ENCODE measurements around the gene NSMF.

The NSMF gene

DNA sequence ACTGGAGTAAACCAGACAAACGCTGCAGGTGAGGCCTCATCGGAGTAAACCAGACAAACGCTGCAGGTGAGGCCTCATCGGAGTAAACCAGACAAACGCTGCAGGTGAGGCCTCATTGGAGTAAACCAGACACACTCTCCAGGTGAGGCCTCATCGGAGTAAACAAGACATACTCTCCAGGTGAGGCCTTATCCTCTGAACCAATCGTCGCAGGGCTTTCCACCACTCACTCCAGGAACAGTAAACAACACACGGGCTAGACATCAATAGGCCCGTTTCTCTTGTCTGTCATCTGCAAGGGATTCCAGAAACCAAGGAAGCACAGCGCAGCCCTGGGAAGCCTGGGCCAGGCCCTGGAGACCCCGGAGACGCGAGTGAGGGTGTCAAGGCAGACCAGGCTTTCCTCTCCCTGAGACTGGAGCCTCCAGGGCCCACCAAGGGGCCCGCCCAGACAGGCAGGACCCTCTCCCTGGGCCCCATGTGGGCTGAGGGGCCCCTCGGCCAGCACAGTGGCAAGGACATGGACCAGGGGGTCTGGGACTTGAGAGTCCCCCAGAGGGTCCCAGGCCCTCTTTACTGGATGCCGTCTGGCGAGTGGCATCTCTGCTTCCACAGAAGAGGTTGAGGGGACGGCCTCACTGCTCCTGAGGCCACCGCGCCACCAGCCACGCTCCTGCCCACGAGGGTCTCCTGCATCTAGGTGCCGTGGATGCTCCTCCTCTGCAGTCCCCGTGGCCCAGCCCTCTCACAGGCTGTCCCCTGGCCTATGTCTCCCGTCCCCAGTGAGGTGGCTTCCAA lies 26.4 kb upstream of the NSMF start:
- Histone ChIP-seq H3K4me1 (ENCODE audit: insufficient read depth, low read length) (no peaks in the 10 kb centered on the region), H3K9me3 (ENCODE audit: control insufficient read depth, insufficient read depth, low read length) (no peaks in the 10 kb centered on the region), H3K9ac (ENCODE audit: low read depth, low read length) (no peak overlapping the region), H3K36me3 (ENCODE audit: insufficient read depth, low read length) (no peaks in the 10 kb centered on the region)

GRCh38 chr9:137484551-137485315 lies 25.6 kb upstream of the NSMF start:
- no peaks in the 10 kb centered on the region for H3K9me3 ChIP-seq (ENCODE audit: control insufficient read depth, insufficient read depth, low read length)
- no peaks in the 10 kb centered on the region for H3K4me1 ChIP-seq (ENCODE audit: insufficient read depth, low read length)
- no peak overlapping the region for H3K9ac ChIP-seq (ENCODE audit: low read depth, low read length)
- no peaks in the 10 kb centered on the region for H3K36me3 ChIP-seq (ENCODE audit: insufficient read depth, low read length)

- Histone ChIP-seq H3K4me1 (ENCODE audit: insufficient read depth, low read length) (no peaks in the 10 kb centered on the region), H3K9me3 (ENCODE audit: control insufficient read depth, insufficient read depth, low read length) (no peaks in the 10 kb centered on the region), H3K36me3 (ENCODE audit: insufficient read depth, low read length) (no peaks in the 10 kb centered on the region), H3K9ac (ENCODE audit: low read depth, low read length) (no peak overlapping the region)
Observed at GRCh38 chr9:137482094-137482781, 23.1 kb upstream of the NSMF start.

GRCh38 chr9:137480686-137481683 lies 21.9 kb upstream of the NSMF start:
- peaks cover 3% of the 10 kb centered on the region for H3K9me3 ChIP-seq (ENCODE audit: control insufficient read depth, insufficient read depth, low read length)
- no peak overlapping the region for H3K9ac ChIP-seq (ENCODE audit: low read depth, low read length)
- no peaks in the 10 kb centered on the region for H3K36me3 ChIP-seq (ENCODE audit: insufficient read depth, low read length)
- H3K4me1 ChIP-seq (ENCODE audit: insufficient read depth, low read length) = no peaks in the 10 kb centered on the region

DNA sequence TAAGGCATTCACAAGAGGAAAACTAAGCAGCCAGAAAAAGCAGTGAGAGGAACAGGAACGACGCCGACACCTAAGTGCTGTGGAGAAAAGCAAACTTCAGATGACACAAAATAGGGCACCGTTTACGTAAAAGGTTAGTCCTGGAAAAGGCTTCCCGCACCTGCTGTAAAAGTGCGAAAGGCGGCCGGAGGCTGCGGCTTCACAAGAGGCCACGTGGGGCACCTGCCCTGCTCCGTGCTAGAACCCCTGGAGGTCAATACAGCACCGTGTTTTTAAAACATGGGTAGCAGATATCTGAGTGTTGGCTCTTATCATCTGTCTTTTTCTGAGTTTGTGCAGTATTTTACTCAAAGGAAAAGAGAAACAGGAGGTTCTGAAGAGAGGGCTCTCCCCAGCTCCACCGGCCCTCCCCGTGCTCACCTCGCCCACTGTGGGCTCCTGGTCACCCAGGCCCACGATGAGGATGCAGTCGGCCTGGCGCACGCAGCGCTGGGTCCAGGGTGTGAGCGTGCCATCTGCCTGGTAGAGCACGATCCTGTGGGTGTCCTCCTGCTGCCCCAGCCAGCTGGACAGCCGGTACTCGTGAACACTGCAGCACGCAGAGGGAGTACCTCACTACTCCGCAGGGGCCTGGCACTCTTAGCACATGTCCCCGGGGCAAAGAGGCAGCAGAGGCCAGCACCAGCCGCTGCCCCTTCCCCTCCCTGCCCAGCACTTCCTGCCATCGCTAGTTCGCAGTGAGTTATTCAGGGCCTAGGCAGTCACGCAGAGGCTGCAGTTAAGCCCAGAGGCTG lies 21.0 kb upstream of the NSMF start:
- no peak overlapping the region for H3K9ac ChIP-seq (ENCODE audit: low read depth, low read length)
- H3K9me3 ChIP-seq (ENCODE audit: control insufficient read depth, insufficient read depth, low read length) = peaks cover 5% of the 10 kb centered on the region
- no peaks in the 10 kb centered on the region for H3K36me3 ChIP-seq (ENCODE audit: insufficient read depth, low read length)
- no peaks in the 10 kb centered on the region for H3K4me1 ChIP-seq (ENCODE audit: insufficient read depth, low read length)

DNA sequence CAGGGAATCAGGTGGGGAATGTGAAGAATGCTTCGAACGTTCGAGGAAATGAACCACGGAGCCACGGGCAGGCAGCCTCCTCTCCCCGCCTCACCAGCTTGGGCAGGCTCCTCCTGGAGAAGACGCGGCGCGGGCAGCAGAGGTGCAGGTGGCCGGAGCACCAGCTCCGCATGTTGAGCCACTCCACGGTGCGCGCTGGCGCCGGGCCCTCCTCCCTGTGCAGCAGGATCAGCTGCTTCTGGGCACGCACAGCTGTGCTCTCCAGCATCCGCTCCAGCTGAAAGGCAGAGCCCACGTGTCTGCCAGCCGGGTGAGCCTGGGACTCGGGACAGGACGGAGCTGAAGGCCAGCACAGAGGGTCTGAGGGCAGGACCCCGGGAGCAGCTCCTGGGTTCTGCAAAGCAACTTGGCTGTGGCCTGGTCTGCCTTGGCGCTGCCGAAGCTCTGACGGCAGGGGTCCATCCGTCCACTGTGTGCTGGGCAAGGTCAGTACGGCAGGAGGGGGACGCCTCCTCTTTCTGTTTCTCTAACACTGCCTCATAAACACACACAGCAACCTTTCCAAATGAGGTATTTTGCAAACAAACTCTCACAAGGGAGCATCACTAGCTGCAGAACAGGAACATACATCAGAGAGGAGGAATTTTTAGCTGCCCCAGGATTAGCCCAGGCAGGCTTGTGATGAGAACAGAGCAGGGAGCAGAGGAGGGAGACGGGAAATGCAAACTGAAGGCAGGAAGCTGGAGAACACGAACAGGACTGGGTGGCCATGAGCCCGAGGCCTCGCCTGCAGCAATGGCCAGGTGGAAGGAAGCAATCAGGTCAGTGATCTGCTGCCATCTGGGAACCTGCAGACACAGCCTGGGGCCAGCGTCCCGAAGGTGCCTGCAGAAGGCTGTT lies 20.1 kb upstream of the NSMF start:
- Histone ChIP-seq H3K36me3 (ENCODE audit: insufficient read depth, low read length) (no peaks in the 10 kb centered on the region), H3K9me3 (ENCODE audit: control insufficient read depth, insufficient read depth, low read length) (peaks cover 5% of the 10 kb centered on the region), H3K4me1 (ENCODE audit: insufficient read depth, low read length) (no peaks in the 10 kb centered on the region), H3K9ac (ENCODE audit: low read depth, low read length) (no peak overlapping the region)

- H3K9ac ChIP-seq (ENCODE audit: low read depth, low read length) = no peak overlapping the region
- no peaks in the 10 kb centered on the region for H3K4me1 ChIP-seq (ENCODE audit: insufficient read depth, low read length)
- H3K36me3 ChIP-seq (ENCODE audit: insufficient read depth, low read length) = no peaks in the 10 kb centered on the region
- H3K9me3 ChIP-seq (ENCODE audit: control insufficient read depth, insufficient read depth, low read length) = peaks cover 5% of the 10 kb centered on the region
Observed at GRCh38 chr9:137478613-137478961, 19.5 kb upstream of the NSMF start.

DNA sequence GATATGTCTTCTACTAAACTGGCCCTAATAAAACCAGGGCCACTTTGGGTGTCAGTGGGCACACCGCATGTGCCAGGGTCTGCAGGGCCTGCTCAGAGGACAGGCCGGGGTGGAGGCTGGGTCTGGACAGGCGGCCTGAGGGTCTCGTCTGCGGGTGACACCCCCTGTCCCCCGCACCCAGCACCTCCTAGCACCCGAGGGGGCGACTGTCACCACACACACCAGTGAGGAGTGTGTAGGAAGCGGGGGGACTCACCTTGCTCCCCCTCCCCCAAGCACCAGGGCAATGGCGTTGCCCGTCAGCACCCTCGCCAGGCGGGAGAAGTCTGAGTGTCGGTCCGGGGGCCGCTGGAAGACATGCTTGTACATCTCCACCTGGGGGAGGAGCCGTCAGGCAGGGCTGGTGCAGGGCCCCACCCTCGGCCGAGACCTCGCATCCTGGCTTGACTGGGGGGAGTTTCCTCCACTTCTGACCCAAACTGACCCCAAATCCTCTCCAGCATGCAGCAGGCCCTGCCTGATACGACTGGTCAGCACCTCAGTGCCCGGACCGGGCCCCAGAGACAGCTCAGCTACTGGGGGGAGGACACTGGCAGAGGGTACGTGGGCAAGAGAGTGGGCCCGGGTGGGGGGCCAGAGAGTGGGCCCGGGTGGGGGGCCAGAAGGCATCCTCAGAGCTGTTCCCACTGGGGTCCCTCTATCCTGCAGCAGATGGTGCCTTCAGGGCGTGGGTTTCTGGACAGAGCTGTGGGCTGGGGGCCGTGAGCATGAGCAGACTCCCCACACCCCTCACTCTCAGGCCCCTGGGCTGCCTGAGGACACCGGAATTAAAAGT lies 18.9 kb upstream of the NSMF start:
- Histone ChIP-seq H3K4me1 (ENCODE audit: insufficient read depth, low read length) (no peaks in the 10 kb centered on the region), H3K9ac (ENCODE audit: low read depth, low read length) (no peak overlapping the region), H3K36me3 (ENCODE audit: insufficient read depth, low read length) (no peaks in the 10 kb centered on the region), H3K9me3 (ENCODE audit: control insufficient read depth, insufficient read depth, low read length) (peaks cover 5% of the 10 kb centered on the region)

DNA sequence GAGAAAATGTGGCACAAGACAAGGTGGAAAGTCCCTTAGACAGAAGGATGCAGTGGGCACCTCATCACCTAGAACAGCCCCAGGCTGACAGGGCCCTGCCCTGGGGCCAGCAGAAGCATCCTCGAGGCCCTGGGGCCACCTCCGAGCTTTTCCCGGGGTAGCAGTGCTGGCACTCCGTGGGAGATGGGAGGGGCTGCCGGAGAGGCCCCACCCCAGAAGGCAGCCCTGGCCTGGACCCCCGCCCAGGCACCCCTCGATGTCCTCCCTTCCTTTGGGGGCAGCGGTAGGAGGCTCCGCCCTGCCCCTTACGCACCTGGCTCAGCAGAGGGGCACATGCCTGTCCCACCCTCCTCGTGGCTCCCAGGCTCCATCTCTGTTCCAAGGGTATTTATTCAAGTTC lies 17.7 kb upstream of the NSMF start:
- peaks cover 5% of the 10 kb centered on the region for H3K9me3 ChIP-seq (ENCODE audit: control insufficient read depth, insufficient read depth, low read length)
- no peak overlapping the region for H3K9ac ChIP-seq (ENCODE audit: low read depth, low read length)
- H3K4me1 ChIP-seq (ENCODE audit: insufficient read depth, low read length) = no peaks in the 10 kb centered on the region
- H3K36me3 ChIP-seq (ENCODE audit: insufficient read depth, low read length) = no peaks in the 10 kb centered on the region

DNA sequence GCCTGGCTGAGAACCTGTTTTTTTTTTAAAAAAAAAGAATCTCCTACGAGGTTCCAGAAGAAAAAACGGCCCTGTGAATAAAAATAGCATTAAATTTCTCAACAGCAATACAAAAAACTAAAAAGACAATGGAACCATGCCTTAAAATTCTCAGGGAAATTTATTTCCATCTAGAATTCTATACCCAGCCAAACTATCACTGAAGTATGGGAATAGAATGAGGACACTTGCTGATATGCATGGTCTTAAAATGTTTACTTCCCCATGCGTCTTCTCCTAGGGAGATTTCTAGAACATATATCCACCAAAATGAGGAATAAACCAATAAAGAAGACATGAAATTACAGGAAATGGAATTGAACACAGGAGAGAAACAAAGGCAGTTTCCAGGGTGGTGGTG lies 16.5 kb upstream of the NSMF start:
- no peak overlapping the region for H3K9ac ChIP-seq (ENCODE audit: low read depth, low read length)
- H3K36me3 ChIP-seq (ENCODE audit: insufficient read depth, low read length) = no peaks in the 10 kb centered on the region
- no peaks in the 10 kb centered on the region for H3K4me1 ChIP-seq (ENCODE audit: insufficient read depth, low read length)
- peaks cover 5% of the 10 kb centered on the region for H3K9me3 ChIP-seq (ENCODE audit: control insufficient read depth, insufficient read depth, low read length)

DNA sequence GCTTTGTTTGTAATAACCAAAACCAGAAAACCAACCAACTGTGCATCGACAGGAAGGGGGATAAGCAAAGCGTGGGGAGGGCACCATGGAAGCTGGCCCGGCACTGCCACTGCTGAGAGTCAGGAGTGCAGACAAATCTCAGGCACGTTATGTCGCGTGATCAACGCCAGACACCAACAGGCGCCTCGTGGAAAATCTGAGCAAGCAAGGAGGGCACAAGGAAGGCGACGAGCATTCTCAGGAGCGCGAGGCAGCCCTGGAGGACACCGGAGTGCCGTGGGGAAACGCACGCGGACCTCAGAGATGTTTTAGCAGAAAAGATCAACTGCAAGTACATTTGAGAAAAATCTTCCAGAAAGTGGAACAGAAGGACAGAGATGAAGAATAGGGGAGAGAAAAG lies 15.1 kb upstream of the NSMF start:
- Histone ChIP-seq H3K36me3 (ENCODE audit: insufficient read depth, low read length) (no peaks in the 10 kb centered on the region), H3K9me3 (ENCODE audit: control insufficient read depth, insufficient read depth, low read length) (peaks cover 5% of the 10 kb centered on the region), H3K9ac (ENCODE audit: low read depth, low read length) (no peak overlapping the region), H3K4me1 (ENCODE audit: insufficient read depth, low read length) (no peaks in the 10 kb centered on the region)

DNA sequence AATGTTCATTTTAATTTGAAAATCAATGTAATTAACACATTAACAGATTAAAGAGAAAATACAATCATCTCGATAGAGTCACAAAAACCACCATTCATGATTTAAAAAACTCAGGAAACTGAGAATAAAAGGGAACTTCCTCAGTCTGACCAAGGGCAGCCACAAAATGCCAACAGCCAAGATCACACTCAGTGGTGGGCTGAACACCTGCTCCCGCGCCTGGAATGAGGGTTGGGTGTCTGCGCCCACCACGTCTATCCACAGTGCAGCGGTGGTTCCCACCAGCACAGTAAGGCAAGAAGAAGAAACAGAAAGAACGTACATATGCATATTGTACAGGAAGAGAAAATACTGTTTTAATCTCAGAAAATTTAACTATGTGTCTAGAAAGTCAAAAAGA lies 11.7 kb upstream of the NSMF start:
- Histone ChIP-seq H3K9ac (ENCODE audit: low read depth, low read length) (no peak overlapping the region), H3K4me1 (ENCODE audit: insufficient read depth, low read length) (no peaks in the 10 kb centered on the region), H3K36me3 (ENCODE audit: insufficient read depth, low read length) (no peaks in the 10 kb centered on the region), H3K9me3 (ENCODE audit: control insufficient read depth, insufficient read depth, low read length) (peaks cover under 1% of the 10 kb centered on the region; the same call in 1 of the 2 replicates)

Data from ES-I3 (cell line).